Mononuclear cell (primary cell): ENCODE results near the gene FAXDC2. TPM values are rescaled to one million over a fixed set of nuclear protein-coding genes. Genes with fewer than 3 reads are reported as not detected.
"Not testable (repeated sequence)": the region's sequence is repeated elsewhere in the genome, so short reads cannot be mapped to it uniquely, and the experiment has no call there.

Source experiments
- H3K27me3 ChIP-seq: 2 replicates; pipeline ENCODE4 v1.6.0; 2011; ENCODE audit warnings: low read length, control low read depth; ENCODE audit not compliant: insufficient read depth
- H3K4me1 ChIP-seq: 2 replicates; pipeline ENCODE4 v1.5.1; 2011; ENCODE audit warnings: mild to moderate bottlenecking, low read length, control low read depth; ENCODE audit not compliant: insufficient read depth
- H3K4me3 ChIP-seq: 2 replicates; pipeline ENCODE4 v1.5.1; 2011; ENCODE audit warnings: mild to moderate bottlenecking, low read length, moderate library complexity
- H3K9me3 ChIP-seq: 2 replicates; pipeline ENCODE4 v1.5.1; 2011; ENCODE audit warnings: low read depth, mild to moderate bottlenecking, control low read depth, low read length
- total RNA-seq: library from RNA; depleted of rRNA; stranded (reverse); fragments of >200 nt; gene quantifications from one replicate; pipeline ENCODE4 v1.2.3, GENCODE V29; 2012

Gene FAXDC2
- total RNA-seq, 1 donor = 17.8 TPM

- Histone ChIP-seq H3K9me3 (no peaks in the 10 kb centered on the region), H3K4me3 (no peak overlapping the region), H3K27me3 (no peaks in the 10 kb centered on the region), H3K4me1 (peaks cover 3% of the 10 kb centered on the region)
These were observed 5.6 kb downstream of the FAXDC2 start for GRCh38 chr5:154844809-154845208.

GRCh38 chr5:154842689-154843530 is 7.5 kb downstream of the FAXDC2 start:
- no peaks in the 10 kb centered on the region for H3K27me3 ChIP-seq
- no peaks in the 10 kb centered on the region for H3K4me1 ChIP-seq
- no peak overlapping the region for H3K4me3 ChIP-seq

GRCh38 chr5:154841273-154841661 is 9.1 kb downstream of the FAXDC2 start:
- H3K4me1 ChIP-seq = no peaks in the 10 kb centered on the region
- H3K4me3 ChIP-seq = no peak overlapping the region

More at GRCh38 chr5:154842689-154843530, 7.5 kb downstream of the FAXDC2 start:
- H3K9me3 ChIP-seq = no peaks in the 10 kb centered on the region

DNA sequence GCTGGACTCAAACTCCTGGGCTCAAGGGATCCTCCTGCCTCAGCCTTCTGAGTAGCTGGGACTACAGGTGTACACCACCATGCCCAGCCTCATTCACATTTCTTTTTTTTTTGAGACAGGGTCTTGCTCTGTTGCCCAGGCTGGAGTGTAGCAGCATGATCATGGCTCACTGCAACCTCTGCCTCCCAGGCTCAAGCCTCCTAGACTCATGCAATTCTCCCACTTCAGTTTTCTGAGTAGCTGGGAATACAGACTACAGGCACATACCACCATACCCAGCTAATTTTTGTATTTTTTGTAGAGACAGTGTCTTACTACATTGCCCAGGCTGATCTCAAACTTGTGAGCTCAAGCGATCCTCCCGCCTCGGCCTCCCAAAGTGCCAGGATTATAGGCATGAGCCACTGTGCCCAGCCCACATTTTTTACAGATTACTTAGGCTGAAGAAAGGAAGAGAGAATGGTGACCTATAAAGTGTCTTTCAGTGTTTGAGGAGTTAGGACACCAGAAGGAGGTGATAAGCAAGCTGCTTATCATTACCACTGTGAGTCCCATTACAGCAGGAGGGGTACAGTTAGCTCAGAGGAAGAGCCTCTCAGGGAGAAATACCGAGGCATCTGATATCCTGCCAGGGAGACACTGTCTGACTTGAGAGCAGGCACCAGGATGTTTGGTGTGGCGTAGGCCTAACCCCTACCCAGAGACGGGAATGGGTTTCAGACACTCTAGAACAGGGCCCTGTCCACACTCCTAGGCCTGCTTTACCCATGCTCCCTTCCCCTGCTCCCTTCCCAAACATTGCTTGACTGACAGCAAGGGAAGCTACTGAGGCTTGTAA is 9.7 kb downstream of the FAXDC2 start:
- no peaks in the 10 kb centered on the region for H3K4me1 ChIP-seq
- H3K9me3 ChIP-seq = no peaks in the 10 kb centered on the region
- H3K27me3 ChIP-seq = no peaks in the 10 kb centered on the region
- H3K4me3 ChIP-seq = no peak overlapping the region

More at GRCh38 chr5:154841273-154841661, 9.1 kb downstream of the FAXDC2 start:
- Histone ChIP-seq H3K27me3 (no peaks in the 10 kb centered on the region), H3K9me3 (no peaks in the 10 kb centered on the region)

GRCh38 chr5:154837009-154837901 is 13.1 kb downstream of the FAXDC2 start:
- no peaks in the 10 kb centered on the region for H3K27me3 ChIP-seq
- H3K4me1 ChIP-seq = no peaks in the 10 kb centered on the region
- H3K9me3 ChIP-seq = no peaks in the 10 kb centered on the region
- H3K4me3 ChIP-seq = no peak overlapping the region

DNA sequence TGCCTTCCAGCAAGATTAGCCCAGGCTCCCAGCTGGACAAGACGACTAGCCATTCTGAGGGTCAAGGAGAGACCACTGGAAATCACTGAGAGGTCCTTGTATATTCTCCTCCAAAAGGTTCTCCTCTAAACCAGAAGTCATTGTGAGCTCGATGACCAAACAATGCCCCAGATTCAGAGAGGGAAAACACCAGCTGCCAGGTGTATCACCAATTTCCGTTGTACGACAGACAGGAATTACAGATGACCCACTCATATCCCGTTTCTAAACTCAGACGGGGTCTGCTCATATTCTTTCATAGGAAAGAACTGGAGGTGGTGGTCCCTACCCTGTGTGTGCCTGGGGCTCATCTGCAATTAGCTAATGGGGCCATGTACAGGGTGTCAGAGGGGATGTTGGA is 14.2 kb downstream of the FAXDC2 start:
- Histone ChIP-seq H3K4me1 (no peaks in the 10 kb centered on the region), H3K4me3 (no peak overlapping the region), H3K9me3 (no peaks in the 10 kb centered on the region), H3K27me3 (no peaks in the 10 kb centered on the region)

DNA sequence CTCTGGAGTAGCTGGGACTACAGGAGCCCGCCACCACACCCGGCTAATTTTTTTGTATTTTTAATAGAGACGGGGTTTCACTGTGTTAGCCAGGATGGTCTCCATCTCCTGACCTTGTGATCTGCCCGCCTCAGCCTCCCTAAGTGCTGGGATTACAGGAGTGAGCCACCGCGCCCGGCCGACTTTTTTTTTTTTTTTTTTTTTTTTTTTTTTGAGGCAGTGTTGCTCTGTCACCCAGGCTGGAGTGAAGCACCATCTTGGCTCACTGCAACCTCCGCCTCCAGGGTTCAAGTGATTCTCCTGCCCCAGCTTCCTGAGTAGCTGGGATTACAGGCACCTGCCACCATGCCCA is 14.7 kb downstream of the FAXDC2 start:
- H3K27me3 ChIP-seq, H3K9me3 ChIP-seq, H3K4me1 ChIP-seq, H3K4me3 ChIP-seq: not testable (repeated sequence)

- Histone ChIP-seq H3K4me3 (no peak overlapping the region), H3K27me3 (no peaks in the 10 kb centered on the region), H3K4me1 (peaks cover 13% of the 10 kb centered on the region), H3K9me3 (no peaks in the 10 kb centered on the region)
These were observed 16.4 kb downstream of the FAXDC2 start for GRCh38 chr5:154834053-154834452.

DNA sequence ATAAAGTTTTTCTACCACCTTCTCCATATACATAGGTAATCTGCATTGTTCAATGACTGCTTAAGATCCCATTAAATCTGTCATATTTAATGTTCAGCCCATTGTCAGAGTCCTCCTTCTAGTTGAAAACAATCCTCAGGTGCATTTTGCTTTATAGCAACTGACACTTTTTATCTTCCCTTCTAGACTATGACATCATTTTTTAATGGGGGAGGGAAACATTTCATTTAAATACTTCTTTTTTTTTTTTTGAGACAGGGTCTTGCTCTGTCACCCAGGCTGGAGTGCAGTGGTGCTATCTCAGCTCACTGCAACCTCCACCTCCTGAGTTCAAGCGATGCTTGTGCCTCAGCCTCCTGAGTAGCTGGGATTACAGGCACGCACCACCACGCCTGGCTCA is 17.6 kb downstream of the FAXDC2 start:
- peaks cover 16% of the 10 kb centered on the region for H3K4me1 ChIP-seq
- H3K9me3 ChIP-seq, H3K4me3 ChIP-seq, H3K27me3 ChIP-seq: not testable (repeated sequence)

DNA sequence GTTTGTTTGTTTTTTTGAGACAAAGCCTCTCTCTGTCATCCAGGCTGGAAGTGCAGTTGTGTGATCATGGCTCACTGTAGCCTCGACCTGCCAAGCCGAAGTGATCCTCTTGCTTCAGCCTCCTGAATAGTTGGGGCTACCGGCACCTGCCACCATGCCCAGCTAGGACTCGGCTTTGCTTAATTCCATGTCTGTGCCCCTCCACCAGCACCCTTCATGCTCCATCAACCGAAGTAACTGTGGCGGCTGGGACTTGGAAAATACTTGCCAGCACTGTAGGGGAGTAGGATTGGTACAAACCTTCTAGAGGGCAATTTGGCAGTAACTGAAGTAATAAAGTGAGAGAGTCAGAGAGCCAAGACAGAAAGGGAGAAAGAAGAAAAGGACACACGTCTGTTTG is 19.0 kb downstream of the FAXDC2 start:
- H3K4me3 ChIP-seq = no peak overlapping the region
- no peaks in the 10 kb centered on the region for H3K27me3 ChIP-seq
- peaks cover 16% of the 10 kb centered on the region for H3K4me1 ChIP-seq

DNA sequence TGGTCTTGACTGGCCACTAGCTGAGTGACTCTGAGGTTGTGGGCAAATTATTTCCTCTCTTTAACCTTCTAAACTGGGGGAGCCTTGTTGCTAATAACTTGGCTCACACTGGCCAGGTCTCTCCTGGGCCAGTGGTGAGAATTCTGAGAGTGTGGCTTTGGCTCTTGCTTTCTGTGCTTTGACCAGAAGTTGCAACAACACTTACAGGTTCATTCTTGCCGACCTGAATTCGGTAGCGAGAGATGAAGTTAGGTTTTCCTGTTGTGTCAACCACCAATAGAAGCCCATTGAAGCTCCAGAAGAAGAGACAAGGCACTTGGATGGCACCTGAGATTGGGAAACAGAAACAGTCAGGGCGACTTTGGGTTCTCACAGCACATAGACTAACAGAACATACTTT is 19.8 kb downstream of the FAXDC2 start:
- Histone ChIP-seq H3K4me1 (peaks cover 16% of the 10 kb centered on the region), H3K27me3 (no peaks in the 10 kb centered on the region), H3K9me3 (no peaks in the 10 kb centered on the region), H3K4me3 (no peak overlapping the region)

More for the DNA sequence above, 19.0 kb downstream of the FAXDC2 start:
- H3K9me3 ChIP-seq = no peaks in the 10 kb centered on the region

- Histone ChIP-seq H3K9me3 (no peaks in the 10 kb centered on the region), H3K4me1 (peaks cover 16% of the 10 kb centered on the region), H3K4me3 (no peak overlapping the region), H3K27me3 (no peaks in the 10 kb centered on the region)
These were observed 20.2 kb downstream of the FAXDC2 start for GRCh38 chr5:154830219-154830595.

- Histone ChIP-seq H3K27me3 (no peaks in the 10 kb centered on the region), H3K4me1 (peaks cover 16% of the 10 kb centered on the region), H3K4me3 (no peak overlapping the region), H3K9me3 (no peaks in the 10 kb centered on the region)
These were observed 20.7 kb downstream of the FAXDC2 start for GRCh38 chr5:154829589-154830218.

GRCh38 chr5:154829181-154829588 is 21.2 kb downstream of the FAXDC2 start:
- Histone ChIP-seq H3K4me1 (peaks cover 16% of the 10 kb centered on the region), H3K9me3 (no peaks in the 10 kb centered on the region), H3K27me3 (no peaks in the 10 kb centered on the region), H3K4me3 (no peak overlapping the region)
